ENCODE measurements around the gene AFF3. TPM values are rescaled to one million over a fixed set of nuclear protein-coding genes. Genes with fewer than 3 reads are reported as not detected.

AFF3 gene
- total and polyA plus RNA-seq, 2 of the 13 experiments (the other 11 are each of a cell fraction or from before 2014, with no cell fraction given): not detected

GRCh38 chr2:99679518-99679917 is 462.9 kb downstream of the AFF3 start:
- ATAC-seq: no peak
- Histone ChIP-seq H3K4me2 (ENCODE audit: low read depth, low read length) (no peak overlapping the region), H3K4me1 (ENCODE audit: insufficient read depth, low read length) (no peaks in the 10 kb centered on the region), H3K27me3 (ENCODE audit: control insufficient read depth in 1 of 2, insufficient read depth in 2 of 2, low read length in 2 of 2) (no peaks in the 10 kb centered on the region; a peak in 1 of 5 replicates), H4K20me1 (ENCODE audit: insufficient read depth, low read length) (no peaks in the 10 kb centered on the region), H3K9me3 (ENCODE audit: low read length) (no peaks in the 10 kb centered on the region), H3K27ac (ENCODE audit: extremely low read length, insufficient read depth, low read length) (no peak overlapping the region), H3K9ac (ENCODE audit: insufficient read depth, low read depth, low read length) (no peak overlapping the region), H2AFZ (ENCODE audit: low read length) (no peak overlapping the region), H3K79me2 (ENCODE audit: insufficient read depth, low read length) (no peaks in the 10 kb centered on the region), H3K4me3 (replicated peaks in 1 of 3; ENCODE audit: insufficient read depth in 1 of 3, low read depth in 2 of 3, low read length in 3 of 3) (no peak overlapping the region), H3K36me3 (replicated peaks in 1 of 2; ENCODE audit: control insufficient read depth in 1 of 2, insufficient read depth in 2 of 2, low read length in 2 of 2) (no peaks in the 10 kb centered on the region)
- no TSS peak for BruUV-seq (replicated peaks)
- no peak for DNase-seq (ENCODE audit: low spot score)
- no peak for FAIRE-seq
- POLR2A ChIA-PET: no interaction called here
- intact Hi-C loops (cut with micrococcal nuclease; ENCODE audit: unreplicated experiment): no loop called here
- in situ Hi-C loops (cut with HindIII; ENCODE audit: extremely low pct_ligation_motif_present, low pct_unique_long_range_greater_than_20kb): no loop called here
- no peak for TF ChIP-seq RBM39 (IDR thresholded peaks at IDR 0.05; ENCODE audit: low read depth, low read length, poor library complexity, severe bottlenecking)
- no peak for TF ChIP-seq TOPORS (CRISPR knock-in tag; IDR thresholded peaks at IDR 0.05)
- TF ChIP-seq GZF1 (CRISPR knock-in tag; IDR thresholded peaks at IDR 0.05): no peak
- TF ChIP-seq HNF4G (IDR thresholded peaks at IDR 0.05; ENCODE audit: borderline replicate concordance, low read depth, low read length): no peak
- TF ChIP-seq HNF4G (CRISPR knock-in tag; IDR thresholded peaks at IDR 0.05; ENCODE audit: borderline replicate concordance, low read depth): no peak
- no peak for TF ChIP-seq ZNF75D (CRISPR knock-in tag; IDR thresholded peaks at IDR 0.05; ENCODE audit: borderline replicate concordance)
- no peak for TF ChIP-seq ZNF776 (CRISPR knock-in tag; IDR thresholded peaks at IDR 0.05)
- TF ChIP-seq TFE3 (CRISPR knock-in tag; IDR thresholded peaks at IDR 0.05): no peak
- no peak for TF ChIP-seq RXRA (CRISPR knock-in tag; IDR thresholded peaks at IDR 0.05)
- no peak for TF ChIP-seq FOXP1 (IDR thresholded peaks at IDR 0.05)
- no peak for TF ChIP-seq FOXP1 (CRISPR knock-in tag; IDR thresholded peaks at IDR 0.05)
- CTCF ChIA-PET (ENCODE audit: low intra/inter-chr PET ratio, low total read pairs): no interaction called here

All from HepG2 (cell line).